Mammary epithelial cell (primary cell): Measurements from ENCODE around the gene ANKRD55.
"Not testable (repeated sequence)": the region's sequence is repeated elsewhere in the genome, so short reads cannot be mapped to it uniquely, and the experiment has no call there.

ENCODE experiments used
- CTCF ChIP-seq, 2 donors: IDR thresholded peaks in 1 of 2; conservative IDR thresholded peaks in 1 of 2; 2 replicates each; pipeline ENCODE4 v1.5.1; 2011 to 2012; ENCODE audit warnings: inconsistent platforms in 2 of 2, low read length in 2 of 2, mild to moderate bottlenecking in 2 of 2, control low read depth in 1 of 2, low read depth in 1 of 2; ENCODE audit not compliant: insufficient read depth in 1 of 2; ENCODE audit errors: extremely low read depth in 1 of 2
- EZH2 ChIP-seq: IDR thresholded peaks from 2 replicates; pipeline ENCODE4 v1.6.1; 2012; ENCODE audit warnings: low read length, inconsistent platforms, borderline replicate concordance

GRCh38 chr5:56156585-56157190, 76.4 kb downstream of the ANKRD55 start:
- not testable (repeated sequence) for TF ChIP-seq CTCF (conservative IDR thresholded peaks at IDR 0.05 in 1 of 2, IDR thresholded peaks at IDR 0.05 in 1 of 2; ENCODE audit: extremely low read depth in 1 of 2, insufficient read depth in 1 of 2, low read depth in 1 of 2, low read length in 2 of 2); EZH2
